Lower leg skin (tissue), 3 donors: ENCODE measurements around the gene ZBTB20.

Experiments
- POLR2A ChIP-seq, 2 donors: fragments of 450-650 bp; IDR thresholded peaks; one replicate each; pipeline ENCODE4 v1.6.1; 2016 to 2017; ENCODE audit warnings: antibody characterized with exemption in 2 of 2, mild to moderate bottlenecking in 1 of 2, moderate library complexity in 1 of 2
- TF ChIP-seq, protein P1 (sequence below), 3 donors: fragments of 450-650 bp; IDR thresholded peaks; one replicate each; pipeline ENCODE4 v1.5.1; 2016; ENCODE audit warnings: antibody characterized with exemption in 3 of 3, mild to moderate bottlenecking in 3 of 3, moderate library complexity in 2 of 3

DNA sequence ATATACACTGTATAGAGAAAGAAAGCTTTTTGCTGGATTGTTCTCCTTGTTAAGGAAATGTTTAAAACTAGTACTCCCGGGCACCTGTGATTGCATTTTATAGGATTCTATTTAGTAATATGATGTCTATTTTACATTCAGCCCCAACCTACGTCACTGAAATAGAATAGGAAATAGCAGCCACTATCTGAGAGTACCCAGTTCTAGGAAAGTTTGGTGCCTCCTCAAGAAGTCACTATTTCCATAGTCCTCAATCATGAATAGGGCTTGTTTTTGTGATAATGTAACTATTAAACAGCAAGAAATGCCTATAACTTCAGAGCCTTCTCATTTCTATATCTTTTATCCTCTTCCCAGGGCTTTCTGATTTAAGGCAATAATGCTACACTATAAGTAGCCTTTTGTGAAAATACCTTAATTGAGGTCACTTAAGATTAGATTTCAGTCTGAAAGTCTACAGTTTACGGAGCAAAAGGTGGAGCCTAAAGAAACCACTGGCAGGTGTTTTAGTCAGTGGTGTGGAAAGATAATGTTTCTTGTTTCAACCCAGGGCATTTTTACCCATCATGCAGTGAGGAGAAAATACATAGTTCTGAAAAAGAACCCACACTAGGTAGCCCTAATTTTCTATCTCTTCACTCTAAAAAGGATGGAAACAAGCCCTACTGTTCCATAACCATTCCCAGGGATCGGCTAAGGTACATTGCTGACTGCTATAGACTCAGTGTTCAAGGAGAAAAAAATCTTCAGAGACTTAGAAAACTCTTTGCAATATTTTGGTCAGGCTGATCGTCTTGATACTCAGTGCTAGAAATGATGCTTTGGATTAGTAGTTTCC lies 814.5 kb downstream of the ZBTB20 start:
- TF ChIP-seq, protein P1, sequence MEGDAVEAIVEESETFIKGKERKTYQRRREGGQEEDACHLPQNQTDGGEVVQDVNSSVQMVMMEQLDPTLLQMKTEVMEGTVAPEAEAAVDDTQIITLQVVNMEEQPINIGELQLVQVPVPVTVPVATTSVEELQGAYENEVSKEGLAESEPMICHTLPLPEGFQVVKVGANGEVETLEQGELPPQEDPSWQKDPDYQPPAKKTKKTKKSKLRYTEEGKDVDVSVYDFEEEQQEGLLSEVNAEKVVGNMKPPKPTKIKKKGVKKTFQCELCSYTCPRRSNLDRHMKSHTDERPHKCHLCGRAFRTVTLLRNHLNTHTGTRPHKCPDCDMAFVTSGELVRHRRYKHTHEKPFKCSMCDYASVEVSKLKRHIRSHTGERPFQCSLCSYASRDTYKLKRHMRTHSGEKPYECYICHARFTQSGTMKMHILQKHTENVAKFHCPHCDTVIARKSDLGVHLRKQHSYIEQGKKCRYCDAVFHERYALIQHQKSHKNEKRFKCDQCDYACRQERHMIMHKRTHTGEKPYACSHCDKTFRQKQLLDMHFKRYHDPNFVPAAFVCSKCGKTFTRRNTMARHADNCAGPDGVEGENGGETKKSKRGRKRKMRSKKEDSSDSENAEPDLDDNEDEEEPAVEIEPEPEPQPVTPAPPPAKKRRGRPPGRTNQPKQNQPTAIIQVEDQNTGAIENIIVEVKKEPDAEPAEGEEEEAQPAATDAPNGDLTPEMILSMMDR (IDR thresholded peaks at IDR 0.05): no peak
- TF ChIP-seq POLR2A (IDR thresholded peaks at IDR 0.05): no peak
